Neural progenitor cell (in vitro differentiated cells): ENCODE results near the gene KLF13. TPM values are rescaled to one million over a fixed set of nuclear protein-coding genes. Genes with fewer than 3 reads are reported as not detected.

Experiments used
- DNase-seq: peaks from one replicate; pipeline ENCODE4 v3.0.0-alpha.2; 2016; ENCODE audit warnings: low spot score
- H2AFZ ChIP-seq: fragments of 200-600 bp; sonication (generic); replicated peaks from 2 replicates; pipeline ENCODE4 v1.6.1; 2016; ENCODE audit warnings: antibody characterized with exemption
- H3F3A ChIP-seq: fragments of 200-600 bp; sonication (generic); 2 replicates; pipeline ENCODE4 v1.6.1; 2016; ENCODE audit warnings: antibody characterized with exemption, low read depth
- H3K27ac ChIP-seq: fragments of 200-600 bp; sonication (generic); 2 replicates; pipeline ENCODE4 v1.5.1; 2016; ENCODE audit warnings: mild to moderate bottlenecking
- H3K27me3 ChIP-seq: fragments of 200-600 bp; sonication (generic); 2 replicates; pipeline ENCODE4 v1.6.1; 2016; ENCODE audit warnings: mild to moderate bottlenecking, moderate library complexity
- H3K36me3 ChIP-seq: fragments of 200-600 bp; sonication (generic); 2 replicates; pipeline ENCODE4 v1.5.1; 2016
- H3K4me1 ChIP-seq: fragments of 200-600 bp; sonication (generic); 2 replicates; pipeline ENCODE4 v1.6.1; 2016; ENCODE audit warnings: mixed run types
- H3K4me2 ChIP-seq: fragments of 200-600 bp; sonication (generic); 2 replicates; pipeline ENCODE4 v1.6.1; 2016
- H3K4me3 ChIP-seq: fragments of 200-600 bp; sonication (generic); 2 replicates; pipeline ENCODE4 v1.5.1; 2016
- H3K79me2 ChIP-seq: fragments of 200-600 bp; sonication (generic); 2 replicates; pipeline ENCODE4 v1.6.1; 2016; ENCODE audit warnings: low read depth
- H3K9ac ChIP-seq: fragments of 200-600 bp; sonication (generic); 2 replicates; pipeline ENCODE4 v1.6.1; 2016
- H3K9me3 ChIP-seq: fragments of 200-600 bp; sonication (generic); 2 replicates; pipeline ENCODE4 v1.5.1; 2016; ENCODE audit warnings: low read depth
- H4K20me1 ChIP-seq: fragments of 200-600 bp; sonication (generic); 2 replicates; pipeline ENCODE4 v1.6.1; 2016; ENCODE audit warnings: low read depth
- H3K27ac Mint-ChIP-seq: 3 replicates; pipeline ENCODE4 v1.8.0; 2021; ENCODE audit warnings: mixed read lengths
- H3K27me3 Mint-ChIP-seq: 2 replicates; pipeline ENCODE4 v1.8.0; 2022; ENCODE audit warnings: low read depth, mild to moderate bottlenecking, inconsistent platforms, moderate library complexity, mixed read lengths; ENCODE audit not compliant: insufficient read depth
- H3K36me3 Mint-ChIP-seq: 3 replicates; pipeline ENCODE4 v1.8.0; 2021; ENCODE audit warnings: mixed read lengths
- H3K4me1 Mint-ChIP-seq: 3 replicates; pipeline ENCODE4 v1.8.0; 2021; ENCODE audit warnings: mixed read lengths
- H3K4me3 Mint-ChIP-seq: 3 replicates; pipeline ENCODE4 v1.8.0; 2021; ENCODE audit warnings: mild to moderate bottlenecking, moderate library complexity, mixed read lengths
- H3K9me3 Mint-ChIP-seq: 3 replicates; pipeline ENCODE4 v1.8.0; 2020; ENCODE audit warnings: mixed read lengths
- EZH2 ChIP-seq: fragments of 200-600 bp; sonication (generic); IDR thresholded peaks from 2 replicates; pipeline ENCODE4 v1.6.1; 2017; ENCODE audit warnings: antibody characterized with exemption, mild to moderate bottlenecking, moderate library complexity
- EZH2phosphoT487 ChIP-seq: fragments of 200-600 bp; sonication (generic); IDR thresholded peaks from 2 replicates; pipeline ENCODE4 v1.6.1; 2017; ENCODE audit warnings: antibody characterized with exemption
- total RNA-seq: library from RNA; depleted of rRNA; stranded (reverse); fragments of >200 nt; gene quantifications from 2 replicates; pipeline ENCODE4 v1.2.3, GENCODE V29; 2015; ENCODE audit warnings: low replicate concordance
- TF ChIP-seq, protein P1 (sequence below): fragments of 200-600 bp; sonication (generic); IDR thresholded peaks from 2 replicates; pipeline ENCODE4 v1.5.1; 2017; ENCODE audit warnings: antibody characterized with exemption, mild to moderate bottlenecking

The KLF13 gene
- total RNA-seq, 1 donor from 2014 or later, result 11.9 TPM

DNA sequence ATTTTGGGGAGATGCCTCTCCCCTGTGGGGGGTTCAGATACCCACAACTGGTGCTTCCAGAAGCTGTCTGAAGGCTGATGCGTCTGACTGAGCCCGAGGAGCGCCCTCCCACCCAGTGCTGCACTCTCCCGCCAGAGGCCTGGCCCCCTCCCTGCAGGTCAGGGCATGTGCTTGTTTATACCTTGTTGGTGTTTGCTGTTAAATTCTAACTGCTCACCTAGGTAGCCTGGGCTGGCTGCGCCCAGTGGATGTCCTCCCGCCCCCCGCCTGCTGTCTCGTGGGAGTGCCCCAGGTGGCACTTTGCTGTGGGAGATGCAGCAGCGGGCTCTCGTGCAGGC, 12.9 kb downstream of the KLF13 start:
- H3K27ac ChIP-seq, result no peak overlapping the region
- TF ChIP-seq, protein P1, sequence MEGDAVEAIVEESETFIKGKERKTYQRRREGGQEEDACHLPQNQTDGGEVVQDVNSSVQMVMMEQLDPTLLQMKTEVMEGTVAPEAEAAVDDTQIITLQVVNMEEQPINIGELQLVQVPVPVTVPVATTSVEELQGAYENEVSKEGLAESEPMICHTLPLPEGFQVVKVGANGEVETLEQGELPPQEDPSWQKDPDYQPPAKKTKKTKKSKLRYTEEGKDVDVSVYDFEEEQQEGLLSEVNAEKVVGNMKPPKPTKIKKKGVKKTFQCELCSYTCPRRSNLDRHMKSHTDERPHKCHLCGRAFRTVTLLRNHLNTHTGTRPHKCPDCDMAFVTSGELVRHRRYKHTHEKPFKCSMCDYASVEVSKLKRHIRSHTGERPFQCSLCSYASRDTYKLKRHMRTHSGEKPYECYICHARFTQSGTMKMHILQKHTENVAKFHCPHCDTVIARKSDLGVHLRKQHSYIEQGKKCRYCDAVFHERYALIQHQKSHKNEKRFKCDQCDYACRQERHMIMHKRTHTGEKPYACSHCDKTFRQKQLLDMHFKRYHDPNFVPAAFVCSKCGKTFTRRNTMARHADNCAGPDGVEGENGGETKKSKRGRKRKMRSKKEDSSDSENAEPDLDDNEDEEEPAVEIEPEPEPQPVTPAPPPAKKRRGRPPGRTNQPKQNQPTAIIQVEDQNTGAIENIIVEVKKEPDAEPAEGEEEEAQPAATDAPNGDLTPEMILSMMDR, result no peak
- TF ChIP-seq EZH2 (no peak), EZH2phosphoT487 (no peak)
- no peaks in the 10 kb centered on the region for H3K36me3 ChIP-seq
- peaks cover 51% of the 10 kb centered on the region for H3K79me2 ChIP-seq
- Mint-ChIP-seq H3K4me1 (peaks cover 28% of the 10 kb centered on the region), H3K9me3 (no peaks in the 10 kb centered on the region), H3K27ac (no peak overlapping the region), H3K4me3 (no peak overlapping the region), H3K27me3 (peaks cover 4% of the 10 kb centered on the region), H3K36me3 (no peaks in the 10 kb centered on the region)
- H3K4me2 ChIP-seq, result no peak overlapping the region
- H4K20me1 ChIP-seq, result peaks cover 90% of the 10 kb centered on the region
- DNase-seq, result no peak
- no peak overlapping the region for H3K9ac ChIP-seq
- no peaks in the 10 kb centered on the region for H3K9me3 ChIP-seq
- H3K4me1 ChIP-seq, result no peaks in the 10 kb centered on the region
- no peaks in the 10 kb centered on the region for H3K27me3 ChIP-seq
- H3F3A ChIP-seq, result no peaks in the 10 kb centered on the region
- H3K4me3 ChIP-seq, result no peak overlapping the region
- H2AFZ ChIP-seq, result no peak overlapping the region

- H3K27ac ChIP-seq, result no peak overlapping the region
- H3K36me3 ChIP-seq, result no peaks in the 10 kb centered on the region
- peaks cover 90% of the 10 kb centered on the region for H4K20me1 ChIP-seq
- TF ChIP-seq, protein P1, result no peak
- no peak for TF ChIP-seq EZH2
- no peaks in the 10 kb centered on the region for H3K9me3 ChIP-seq
- no peak for DNase-seq
- H3K4me2 ChIP-seq, result no peak overlapping the region
- peaks cover 4% of the 10 kb centered on the region for H3K27me3 Mint-ChIP-seq
- H3K36me3 Mint-ChIP-seq, result no peaks in the 10 kb centered on the region
- H3K4me1 ChIP-seq, result no peaks in the 10 kb centered on the region
- no peak overlapping the region for H3K27ac Mint-ChIP-seq
- no peak overlapping the region for H2AFZ ChIP-seq
- H3K27me3 ChIP-seq, result no peaks in the 10 kb centered on the region
- H3K9ac ChIP-seq, result no peak overlapping the region
- no peaks in the 10 kb centered on the region for H3F3A ChIP-seq
- H3K4me1 Mint-ChIP-seq, result peaks cover 24% of the 10 kb centered on the region
- no peak overlapping the region for H3K4me3 Mint-ChIP-seq
- H3K9me3 Mint-ChIP-seq, result no peaks in the 10 kb centered on the region
- peaks cover 45% of the 10 kb centered on the region for H3K79me2 ChIP-seq
- no peak overlapping the region for H3K4me3 ChIP-seq
Observed at GRCh38 chr15:31340047-31340446, 13.4 kb downstream of the KLF13 start.

DNA sequence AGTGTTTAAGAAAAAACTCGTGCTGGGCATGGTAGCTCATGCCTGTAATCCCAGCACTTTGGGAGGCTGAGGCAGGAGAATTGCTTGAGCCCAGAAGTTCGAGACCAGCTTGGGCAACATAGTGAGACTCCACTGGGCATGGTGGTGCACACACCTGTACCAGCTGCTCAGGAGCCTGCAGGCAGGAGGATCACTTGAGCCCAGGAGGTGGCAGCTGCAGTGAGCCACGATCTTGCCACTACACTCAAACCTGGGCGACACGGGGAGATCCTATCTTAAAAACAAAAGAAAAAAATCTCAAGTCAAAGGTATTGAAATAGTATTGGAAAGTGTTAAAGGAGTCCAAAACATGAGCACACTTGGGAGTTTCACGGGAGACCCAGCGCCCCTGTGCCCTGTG, 14.0 kb downstream of the KLF13 start:
- TF ChIP-seq EZH2, result no peak
- TF ChIP-seq EZH2phosphoT487, result no peak
- TF ChIP-seq, protein P1, result no peak
- Histone ChIP-seq H3K9ac (no peak overlapping the region), H3K79me2 (peaks cover 45% of the 10 kb centered on the region), H2AFZ (no peak overlapping the region), H3K4me3 (no peak overlapping the region), H3K27ac (no peak overlapping the region), H4K20me1 (peaks cover 90% of the 10 kb centered on the region), H3K4me2 (no peak overlapping the region), H3K9me3 (no peaks in the 10 kb centered on the region), H3F3A (no peaks in the 10 kb centered on the region), H3K36me3 (no peaks in the 10 kb centered on the region), H3K27me3 (no peaks in the 10 kb centered on the region), H3K4me1 (no peaks in the 10 kb centered on the region)
- Mint-ChIP-seq H3K4me1 (peaks cover 23% of the 10 kb centered on the region), H3K27ac (no peak overlapping the region), H3K36me3 (no peaks in the 10 kb centered on the region), H3K27me3 (peaks cover 4% of the 10 kb centered on the region), H3K9me3 (no peaks in the 10 kb centered on the region), H3K4me3 (no peak overlapping the region)
- DNase-seq, result no peak

GRCh38 chr15:31341071-31341470, 14.4 kb downstream of the KLF13 start:
- H3K9ac ChIP-seq, result no peak overlapping the region
- no peaks in the 10 kb centered on the region for H3F3A ChIP-seq
- no peak overlapping the region for H3K27ac ChIP-seq
- no peak for DNase-seq
- peaks cover 45% of the 10 kb centered on the region for H3K79me2 ChIP-seq
- H3K36me3 ChIP-seq, result no peaks in the 10 kb centered on the region
- H3K27me3 ChIP-seq, result no peaks in the 10 kb centered on the region
- Mint-ChIP-seq H3K36me3 (no peaks in the 10 kb centered on the region), H3K27ac (no peak overlapping the region), H3K4me1 (peaks cover 27% of the 10 kb centered on the region), H3K9me3 (no peaks in the 10 kb centered on the region), H3K4me3 (no peak overlapping the region), H3K27me3 (peaks cover 4% of the 10 kb centered on the region)
- no peak overlapping the region for H3K4me3 ChIP-seq
- H3K4me1 ChIP-seq, result no peaks in the 10 kb centered on the region
- H2AFZ ChIP-seq, result no peak overlapping the region
- no peak overlapping the region for H3K4me2 ChIP-seq
- H3K9me3 ChIP-seq, result no peaks in the 10 kb centered on the region
- peaks cover 90% of the 10 kb centered on the region for H4K20me1 ChIP-seq
- TF ChIP-seq EZH2phosphoT487, result no peak
- TF ChIP-seq EZH2, result no peak
- TF ChIP-seq, protein P1, result no peak
